GM21723 (cell line): Measurements from ENCODE around the gene LIMCH1.
"Not testable (repeated sequence)": the region's sequence is repeated elsewhere in the genome, so short reads cannot be mapped to it uniquely, and the experiment has no call there.

Experiments used
- ATAC-seq: cut with Tn5 transposase; IDR thresholded peaks from one replicate; pipeline ENCODE4 v1.9.1; 2021; ENCODE audit warnings: mild to moderate bottlenecking, moderate library complexity; ENCODE audit not compliant: unreplicated experiment

LIMCH1 gene

GRCh38 chr4:41715155-41715554 lies 177.2 kb downstream of the LIMCH1 start:
- ATAC-seq = no peak

DNA sequence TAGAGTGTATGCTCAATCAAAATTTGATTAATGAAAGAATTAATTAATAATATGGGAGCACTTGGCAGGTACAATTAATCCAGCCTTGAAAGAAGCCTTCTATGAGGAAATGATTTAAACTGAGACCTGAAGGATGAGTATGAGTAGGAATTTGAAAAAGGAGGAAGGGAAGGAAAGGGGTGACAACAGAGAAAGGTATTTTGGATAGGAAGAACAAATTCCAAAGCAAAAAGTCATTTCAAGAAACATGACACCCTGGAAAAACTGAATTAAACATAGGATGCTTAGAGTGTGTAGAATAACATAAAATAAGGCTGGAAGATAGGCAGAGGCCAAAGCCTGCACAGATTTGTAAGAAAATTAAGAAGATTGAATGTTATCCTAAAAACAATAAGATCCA lies 180.9 kb downstream of the LIMCH1 start:
- no peak for ATAC-seq

DNA sequence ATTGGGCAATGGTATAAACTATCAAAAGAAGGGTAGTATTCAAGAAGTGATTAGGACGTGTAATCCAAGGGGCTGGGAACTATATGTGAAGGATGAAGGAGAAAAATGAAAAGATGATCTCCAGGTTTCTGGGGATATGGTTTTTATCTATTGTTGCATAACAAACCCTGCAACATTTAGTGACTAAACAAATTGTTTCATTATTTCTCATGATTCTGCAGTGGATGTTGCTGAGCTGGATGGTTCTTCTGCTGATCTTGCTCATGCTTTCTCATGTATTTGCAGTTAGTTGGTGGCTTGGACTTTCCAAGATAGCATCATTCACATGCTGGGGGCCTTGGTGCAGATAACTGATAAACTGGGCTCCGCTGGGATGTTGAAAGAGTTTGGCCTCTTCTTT lies 181.5 kb downstream of the LIMCH1 start:
- ATAC-seq = no peak

- no peak for ATAC-seq
These were observed 184.2 kb downstream of the LIMCH1 start for GRCh38 chr4:41722181-41722580.

DNA sequence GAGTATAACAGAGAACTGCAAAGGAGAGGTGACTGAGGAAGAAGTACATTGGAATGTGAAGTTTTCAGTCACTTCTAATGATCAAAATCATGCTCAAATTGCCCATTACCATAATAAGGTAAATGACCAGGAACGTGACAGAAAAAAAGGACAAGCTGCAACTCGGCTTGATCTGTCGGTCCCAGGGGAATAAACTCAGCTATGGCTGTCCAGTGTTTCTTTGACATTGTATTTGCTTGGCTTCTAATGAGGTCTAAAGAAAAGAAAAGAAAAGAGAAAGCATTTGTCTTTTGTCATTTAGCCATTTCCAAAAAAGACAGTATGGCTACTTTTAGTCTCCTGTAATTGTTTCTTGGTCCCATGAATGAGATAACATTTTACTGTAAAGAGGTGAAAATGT lies 185.3 kb downstream of the LIMCH1 start:
- no peak for ATAC-seq

GRCh38 chr4:41725254-41725653 lies 187.3 kb downstream of the LIMCH1 start:
- ATAC-seq = no peak

- ATAC-seq = no peak
These were observed 190.1 kb downstream of the LIMCH1 start for GRCh38 chr4:41727861-41728572.

DNA sequence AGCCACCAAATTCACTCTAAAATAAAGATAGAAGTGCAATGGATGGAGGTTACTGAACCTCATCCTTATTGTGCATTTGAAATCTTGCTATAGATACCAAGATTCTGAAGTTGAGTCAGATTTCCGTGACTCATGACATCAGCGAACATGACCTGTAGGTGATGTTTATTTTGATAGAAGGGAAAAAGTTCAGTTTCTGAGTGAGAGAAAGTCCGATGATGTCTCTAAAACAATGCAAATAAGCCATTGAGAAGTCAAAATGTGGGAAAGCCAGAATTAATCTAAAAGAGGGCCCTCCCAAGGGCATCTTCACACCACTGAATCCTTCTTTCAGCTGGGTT lies 190.6 kb downstream of the LIMCH1 start:
- ATAC-seq = no peak

DNA sequence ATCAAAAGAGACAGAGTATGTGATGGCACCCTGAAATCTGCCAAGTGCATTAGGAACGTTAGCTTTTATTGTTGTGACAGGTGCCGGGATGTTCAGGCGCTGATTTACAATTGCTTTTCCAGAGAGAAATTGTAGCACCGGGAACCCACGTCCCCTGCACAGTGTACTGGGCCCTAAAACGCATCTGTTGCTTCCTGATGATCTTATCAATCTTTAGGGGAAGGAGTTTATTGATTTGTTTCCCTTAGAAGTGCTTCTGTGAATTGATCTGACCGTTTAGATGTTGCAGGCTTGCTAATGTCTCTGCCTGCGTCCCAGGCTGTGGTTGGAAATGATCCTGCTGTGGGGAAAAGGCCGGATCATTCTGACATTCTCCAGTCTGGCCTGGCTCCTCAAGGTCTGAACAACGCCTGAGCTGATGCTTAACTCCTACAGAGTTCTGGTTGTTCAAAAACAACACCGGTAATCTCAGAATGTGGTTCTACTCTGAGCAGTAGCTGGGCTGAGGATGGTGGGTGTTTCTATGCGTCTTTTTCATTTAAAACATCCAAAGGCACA lies 193.7 kb downstream of the LIMCH1 start:
- no peak for ATAC-seq

- ATAC-seq = no peak
These were observed 196.4 kb downstream of the LIMCH1 start for GRCh38 chr4:41734371-41734770.

- not testable (repeated sequence) for ATAC-seq
These were observed 199.5 kb downstream of the LIMCH1 start for GRCh38 chr4:41737491-41737890.

GRCh38 chr4:41741354-41741753 lies 203.4 kb downstream of the LIMCH1 start:
- ATAC-seq = no peak

- ATAC-seq = no peak
These were observed 206.8 kb downstream of the LIMCH1 start for GRCh38 chr4:41744572-41745291.

GRCh38 chr4:41745292-41746024 lies 207.5 kb downstream of the LIMCH1 start:
- no peak for ATAC-seq

DNA sequence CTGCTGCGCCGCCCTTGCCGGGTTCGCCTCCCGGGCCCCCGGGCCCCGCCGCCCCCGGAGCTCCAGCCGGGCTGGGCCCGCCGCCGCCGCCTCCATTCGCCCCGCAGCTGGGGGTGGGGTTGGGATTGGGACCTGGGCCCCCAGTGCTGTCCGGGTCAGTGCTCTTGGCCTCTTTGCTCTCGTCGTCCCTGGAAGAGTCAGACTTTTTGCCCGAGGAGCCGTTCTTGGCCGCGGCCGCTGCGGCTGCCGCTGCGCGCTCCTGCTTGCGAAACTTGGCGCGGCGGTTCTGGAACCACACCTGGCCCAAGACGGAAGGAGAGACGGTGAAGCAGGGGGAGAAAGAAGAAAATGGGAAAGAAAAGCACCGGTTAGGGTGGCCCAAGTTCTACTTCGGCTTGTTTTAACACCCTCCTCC lies 208.1 kb downstream of the LIMCH1 start:
- no peak for ATAC-seq

- ATAC-seq = no peak
These were observed 208.7 kb downstream of the LIMCH1 start for GRCh38 chr4:41746440-41747229.

GRCh38 chr4:41747230-41748055 lies 209.5 kb downstream of the LIMCH1 start:
- ATAC-seq = no peak

- no peak for ATAC-seq
These were observed 210.2 kb downstream of the LIMCH1 start for GRCh38 chr4:41748074-41748570.

- ATAC-seq = no peak
These were observed 210.9 kb downstream of the LIMCH1 start, which contains the start of gene PHOX2B for GRCh38 chr4:41748571-41749475. Gene PHOX2B, minus strand, starts transcription at chr4:41748725. Its CDS starts 115 bp downstream, at chr4:41748610.
